ENCODE data around the gene XRN2.

XRN2 gene

DNA sequence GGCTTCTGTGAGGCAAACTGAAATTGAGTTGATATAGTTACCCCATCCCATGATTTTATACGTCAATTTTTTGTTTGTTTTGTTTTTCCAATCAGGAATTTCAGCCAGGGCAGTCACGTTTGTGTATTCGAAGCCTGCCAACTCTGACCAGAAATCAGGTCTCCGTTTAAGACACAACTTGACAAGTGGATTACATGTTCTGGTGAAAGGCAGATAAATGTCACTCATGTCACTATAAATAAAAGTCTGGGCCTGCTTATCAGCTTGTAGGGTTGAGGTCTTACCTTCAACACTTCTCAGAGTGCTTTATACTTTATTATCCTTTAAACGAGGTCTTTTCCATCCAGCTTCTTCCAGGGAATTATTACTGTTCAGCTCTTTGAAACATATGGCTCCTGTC lies 8.4 kb upstream of the XRN2 start:
- DNase-seq (ENCODE audit: low read depth, low spot score), result no peak

DNA sequence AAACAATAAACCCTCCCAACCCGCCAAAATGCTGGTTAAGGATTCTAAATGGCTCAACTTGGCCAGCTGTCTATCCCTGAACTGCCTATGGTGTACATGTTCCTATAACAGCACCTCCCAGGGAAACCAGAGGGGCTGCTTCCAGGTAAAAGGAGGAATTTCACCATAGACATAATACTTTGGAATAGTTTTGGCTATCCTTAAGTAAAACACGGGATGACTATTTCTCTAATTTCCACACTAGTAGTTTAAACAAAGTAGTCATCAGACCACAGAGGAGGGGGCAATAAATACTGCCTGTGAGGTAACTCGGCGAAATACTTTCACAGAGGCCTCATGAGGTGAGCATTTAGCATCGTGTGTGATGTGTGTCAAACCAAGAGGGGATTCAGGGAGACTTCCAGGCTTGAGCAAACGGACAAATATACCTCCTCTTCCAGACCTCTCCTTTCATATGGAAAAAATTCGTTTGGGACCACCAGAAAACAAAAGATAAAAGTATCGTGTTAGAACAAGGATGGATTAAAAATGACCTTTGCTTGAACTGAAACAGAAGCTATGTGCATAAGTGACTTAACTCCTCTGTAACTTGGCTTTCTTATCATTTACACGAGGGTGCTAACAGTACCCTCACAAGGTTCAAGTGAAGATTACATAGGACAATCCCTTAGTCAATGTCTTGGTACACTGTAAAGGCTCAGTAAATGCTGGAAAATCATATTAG lies 1.0 kb upstream of the XRN2 start:
- DNase-seq (ENCODE audit: low read depth, low spot score), result no peak

DNA sequence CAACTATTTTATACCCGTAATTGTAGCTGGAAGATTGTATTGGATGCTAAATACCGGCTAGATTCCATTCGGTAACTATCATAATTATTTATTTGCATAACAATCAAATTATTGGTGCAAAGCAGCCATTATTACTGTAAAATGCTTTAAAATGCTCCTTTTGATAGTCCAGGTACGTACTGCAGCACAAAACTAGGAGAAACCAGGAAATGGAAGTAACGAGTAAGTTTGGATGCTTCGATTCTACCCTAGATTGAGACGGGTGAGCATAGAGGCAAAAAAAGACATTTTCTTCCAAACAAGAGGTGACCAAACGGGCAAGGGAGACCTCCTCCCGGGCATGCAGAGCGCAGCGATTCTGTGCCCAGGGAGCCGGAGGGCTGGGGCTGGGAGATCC lies 469 bp upstream of the XRN2 start:
- no peak for DNase-seq (ENCODE audit: low read depth, low spot score)

DNA sequence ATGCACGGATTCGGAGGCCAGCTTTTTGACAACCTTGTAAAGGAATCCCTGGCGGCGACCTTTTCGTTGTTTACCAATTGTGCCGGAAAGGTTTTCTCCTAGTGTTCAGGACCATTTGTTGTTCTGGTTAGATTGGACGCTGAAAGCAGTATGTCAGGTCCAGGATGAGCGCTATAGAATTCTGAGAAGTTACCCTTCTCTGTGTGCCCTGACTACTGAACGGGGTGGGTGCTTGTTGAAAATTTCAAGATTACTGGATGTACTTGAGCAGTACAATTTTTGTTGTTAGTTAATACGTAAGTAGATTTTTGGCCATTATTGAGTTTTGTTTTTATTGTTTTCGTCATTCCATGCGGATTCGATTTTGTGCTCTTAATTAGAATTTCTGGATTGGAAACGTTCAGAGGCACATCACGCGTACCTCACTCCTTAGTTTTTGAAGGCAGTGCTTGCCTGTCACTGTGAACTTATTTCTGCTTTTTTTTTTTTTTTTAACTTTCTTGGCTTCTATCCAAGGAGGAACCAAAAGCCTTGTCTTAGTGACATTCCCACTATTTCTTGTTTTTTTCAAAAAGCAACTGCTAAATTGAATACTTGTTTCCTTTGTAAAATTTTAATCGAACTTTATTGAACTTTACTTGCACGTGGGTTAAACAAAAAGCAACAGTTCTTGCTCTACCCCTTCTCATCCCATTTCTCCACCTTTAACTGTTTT lies 898 bp downstream of the XRN2 start:
- DNase-seq (ENCODE audit: low read depth, low spot score), result no peak

DNA sequence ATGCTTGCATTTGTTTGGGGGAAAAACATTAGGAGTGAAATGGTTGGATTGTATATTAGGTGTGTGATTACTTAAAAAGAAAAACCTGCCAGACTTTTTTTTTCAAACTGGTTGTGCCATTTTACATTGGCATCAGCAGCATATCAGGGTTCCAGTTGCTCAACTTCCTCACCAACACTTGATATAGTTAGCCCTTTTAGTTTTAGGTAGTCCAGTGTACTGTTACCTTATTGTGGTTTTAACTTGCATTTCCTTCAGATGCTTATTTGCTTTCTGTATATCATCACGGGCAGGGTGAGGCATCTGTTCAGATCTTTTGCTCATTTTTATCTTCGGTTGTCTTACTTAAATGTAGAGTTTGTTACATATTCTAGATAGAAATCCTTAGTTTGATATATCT lies 5.2 kb downstream of the XRN2 start:
- DNase-seq (ENCODE audit: low read depth, low spot score), result no peak

DNA sequence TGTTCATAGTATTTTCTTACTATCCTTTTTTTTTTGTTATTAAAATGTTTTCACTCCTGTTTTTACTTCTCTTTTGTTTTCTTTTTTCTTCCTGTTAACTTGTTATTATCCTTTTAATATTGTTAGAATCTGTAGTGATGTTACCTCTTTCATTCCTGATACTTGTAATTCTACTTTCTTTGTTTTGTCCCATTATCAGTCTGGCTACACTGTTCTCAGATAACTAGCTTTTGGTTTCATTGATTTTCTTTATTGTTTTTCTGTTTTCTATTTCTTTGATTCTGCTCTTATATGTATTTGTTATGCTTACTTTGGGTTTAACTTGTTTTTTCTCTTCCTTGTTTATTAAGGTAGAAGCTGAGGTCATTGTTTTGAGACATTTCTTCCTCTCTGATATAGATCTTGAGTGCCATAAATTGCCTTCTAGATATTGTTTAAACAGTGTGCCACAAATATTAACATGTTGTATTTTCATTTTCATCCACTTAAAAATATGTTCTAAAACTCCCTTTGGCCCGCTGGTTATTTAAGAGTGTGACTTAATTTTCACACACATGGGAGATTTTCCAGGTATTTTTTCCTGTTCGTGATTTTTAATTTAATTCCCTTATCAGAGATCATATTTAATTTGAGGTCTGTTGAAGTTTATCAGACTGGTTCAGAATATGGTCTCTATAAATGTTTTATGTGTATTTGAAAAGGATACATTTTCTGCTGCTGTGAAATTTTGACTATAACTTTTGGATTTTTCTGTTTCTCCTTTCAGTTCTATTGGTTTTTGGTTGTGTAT lies 6.7 kb downstream of the XRN2 start:
- no peak for DNase-seq (ENCODE audit: low read depth, low spot score)

DNA sequence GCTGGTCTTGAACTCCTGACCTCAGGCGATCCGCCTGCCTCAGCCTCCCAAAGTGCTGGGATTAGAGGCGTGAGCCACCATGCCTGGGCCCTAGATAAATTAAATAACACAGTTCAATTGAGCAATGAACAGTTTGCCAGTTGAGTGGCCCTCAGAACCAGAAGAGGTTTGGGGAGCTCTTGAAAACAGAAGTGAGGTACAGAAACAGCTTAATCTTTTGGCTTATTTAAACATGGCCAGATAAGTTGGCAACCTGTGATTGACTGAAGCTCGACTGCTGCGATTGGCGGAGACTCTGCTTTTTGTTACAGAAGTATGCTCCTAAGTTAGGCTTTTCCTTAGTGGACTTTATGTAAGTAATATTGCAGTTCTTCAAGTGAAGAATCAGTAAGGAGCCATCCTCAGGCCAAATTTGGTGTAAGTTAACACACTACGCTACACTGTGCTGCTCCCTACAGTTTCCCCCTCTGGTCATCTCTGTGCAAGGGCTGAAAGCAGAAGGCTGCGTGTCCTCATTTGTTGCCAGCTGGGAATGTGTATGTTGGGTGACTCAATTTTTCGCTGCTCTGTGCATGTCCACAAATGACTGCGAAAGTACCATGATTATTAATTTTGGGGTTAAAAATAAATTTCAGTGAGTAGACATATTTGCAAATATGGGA lies 9.8 kb downstream of the XRN2 start:
- DNase-seq (ENCODE audit: low read depth, low spot score), result no peak

DNA sequence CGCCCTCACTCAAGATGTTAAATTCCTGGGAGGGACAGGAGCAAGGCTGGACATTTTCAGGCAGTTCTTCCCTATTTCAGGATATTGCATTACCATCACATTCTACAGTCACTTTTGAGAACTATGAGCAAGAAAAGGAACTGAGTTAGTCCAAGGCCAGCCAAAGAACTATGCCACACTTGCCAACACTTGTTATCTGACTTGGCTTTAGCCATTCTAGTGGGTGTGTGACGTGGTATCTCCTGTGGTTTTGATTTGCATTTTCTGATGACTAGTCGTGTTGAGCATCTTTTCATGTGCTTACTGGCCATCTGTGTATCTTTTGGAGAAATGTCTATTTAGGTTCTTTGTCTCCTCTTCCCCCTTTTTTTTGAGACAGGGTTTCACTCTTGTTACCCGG lies 12.0 kb downstream of the XRN2 start:
- peak; percentile 79 for DNase-seq (ENCODE audit: low read depth, low spot score)

DNA sequence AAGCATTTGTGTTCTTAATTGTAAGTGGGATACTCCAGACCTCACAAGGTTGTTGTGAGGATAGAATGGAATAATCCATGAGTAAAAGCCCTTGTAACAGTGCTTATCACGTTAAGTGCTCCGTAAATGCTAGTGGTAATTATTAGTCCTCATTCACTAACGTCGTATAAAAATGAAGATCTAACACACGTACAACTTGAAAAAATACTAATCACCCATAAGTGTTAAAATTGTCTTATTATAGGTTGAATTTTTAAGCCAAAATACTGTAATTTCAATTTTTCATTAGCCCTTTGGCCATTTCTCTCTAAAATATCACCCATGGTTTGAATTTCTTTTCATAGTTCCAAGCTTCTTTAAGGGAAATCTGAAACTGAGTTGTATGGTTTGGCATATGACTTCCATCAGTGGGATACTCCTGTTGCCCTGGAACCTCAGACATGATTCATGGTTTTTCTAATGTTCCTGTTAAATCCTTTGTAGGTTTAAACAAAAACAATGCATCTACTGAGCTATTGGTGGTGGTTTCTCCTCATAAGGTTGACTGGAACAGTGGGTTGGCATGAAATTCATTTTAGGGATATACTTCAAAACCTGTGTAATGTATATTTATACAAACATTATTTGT lies 19.1 kb downstream of the XRN2 start:
- DNase-seq (ENCODE audit: low read depth, low spot score), result no peak

DNA sequence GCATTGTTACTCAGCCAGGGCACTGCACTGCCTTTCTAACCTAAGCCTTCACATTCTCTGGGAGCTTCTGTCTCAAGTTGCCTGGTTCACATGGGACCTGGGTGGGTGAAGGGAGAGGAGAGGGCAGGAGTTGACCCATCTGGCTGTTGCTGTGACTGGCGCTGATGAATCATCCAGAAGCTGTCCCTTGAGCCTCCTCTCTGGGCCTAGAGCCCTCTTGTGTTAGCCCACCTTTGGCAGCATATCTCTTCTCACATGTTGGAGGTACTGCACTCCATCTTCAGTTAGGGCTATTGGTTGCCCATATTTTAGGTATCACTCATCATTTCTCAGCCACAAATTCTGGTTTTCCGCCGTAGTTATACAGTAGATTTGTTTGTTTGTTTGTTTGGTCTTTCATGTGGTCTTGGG lies 19.8 kb downstream of the XRN2 start:
- DNase-seq (ENCODE audit: low read depth, low spot score), result no peak

DNA sequence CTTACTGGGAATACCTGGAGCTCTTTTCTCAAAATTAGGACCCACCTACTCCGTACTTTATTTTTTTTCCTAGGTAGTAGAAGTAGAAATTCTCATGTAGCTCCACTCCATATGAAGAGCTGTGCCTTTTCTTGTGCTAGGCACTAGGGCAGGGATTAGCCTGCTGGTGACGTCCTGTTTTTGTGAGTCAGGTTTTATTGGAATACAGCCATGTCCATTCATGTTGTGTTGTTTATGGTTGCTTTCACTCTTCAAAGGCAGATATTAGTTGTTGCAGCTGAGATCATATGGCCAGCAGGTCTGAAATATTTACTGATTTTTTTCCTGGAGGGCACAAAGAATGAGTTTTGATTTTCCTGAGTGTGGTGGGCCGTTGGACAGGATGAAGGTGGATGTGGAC lies 20.5 kb downstream of the XRN2 start:
- peak; percentile 81 for DNase-seq (ENCODE audit: low read depth, low spot score)

DNA sequence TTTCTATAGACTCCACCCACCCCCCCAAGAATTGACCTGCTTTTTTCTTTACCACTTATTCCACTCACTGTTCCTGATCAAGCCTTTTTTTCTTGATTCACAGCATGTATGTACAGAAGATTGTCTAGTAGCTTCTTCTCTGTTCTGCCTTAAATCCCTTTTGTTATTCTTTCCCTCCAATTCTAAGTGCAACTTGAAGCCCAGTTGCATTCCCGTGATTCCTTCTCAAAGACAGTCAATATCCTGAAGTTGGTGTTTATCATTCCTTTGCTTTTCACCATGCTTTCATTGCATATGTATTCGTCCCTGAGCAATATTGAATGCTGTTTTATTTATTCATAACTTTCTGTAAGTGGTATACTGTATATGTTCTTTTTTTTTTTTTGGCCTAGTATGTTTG lies 21.0 kb downstream of the XRN2 start:
- DNase-seq (ENCODE audit: low read depth, low spot score), result no peak

DNA sequence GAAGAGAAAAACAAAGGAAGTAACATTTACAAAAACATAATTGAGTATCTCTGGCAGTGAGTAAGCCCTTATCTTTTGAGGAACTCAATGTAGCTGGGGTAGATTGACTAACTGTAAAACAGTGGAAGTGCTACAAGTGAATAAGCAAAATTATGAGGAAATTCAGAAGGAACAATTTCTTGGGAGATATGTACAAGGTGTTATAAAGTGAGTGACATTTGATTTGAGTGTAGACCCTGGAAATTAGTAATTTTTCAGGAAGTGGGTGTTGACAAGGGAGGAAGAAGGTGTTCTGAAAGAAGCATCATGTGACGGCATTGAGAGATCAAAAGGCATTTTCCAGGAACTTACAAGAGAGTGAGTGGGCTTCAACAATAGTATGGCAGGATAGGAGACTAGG lies 22.2 kb downstream of the XRN2 start:
- DNase-seq (ENCODE audit: low read depth, low spot score), result no peak

DNA sequence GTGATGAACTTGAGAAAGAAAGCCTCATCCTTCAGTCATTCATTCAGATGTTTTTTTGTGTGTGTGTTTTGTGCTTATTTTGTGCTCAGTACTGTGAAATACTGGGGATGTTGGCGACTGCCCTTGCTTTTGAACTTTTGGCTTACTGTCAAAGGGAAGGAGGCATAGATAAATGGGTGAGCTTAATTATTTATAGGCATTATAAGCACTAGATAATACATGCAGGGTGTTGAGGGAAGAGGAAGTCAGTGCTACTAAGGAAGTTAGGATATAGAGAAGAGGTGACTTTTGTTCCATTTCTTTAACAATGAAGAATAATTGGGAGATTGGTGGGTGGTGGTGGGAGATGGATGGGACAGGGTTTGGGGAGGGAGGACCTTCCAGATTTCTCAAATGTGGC lies 23.6 kb downstream of the XRN2 start:
- DNase-seq (ENCODE audit: low read depth, low spot score), result no peak

DNA sequence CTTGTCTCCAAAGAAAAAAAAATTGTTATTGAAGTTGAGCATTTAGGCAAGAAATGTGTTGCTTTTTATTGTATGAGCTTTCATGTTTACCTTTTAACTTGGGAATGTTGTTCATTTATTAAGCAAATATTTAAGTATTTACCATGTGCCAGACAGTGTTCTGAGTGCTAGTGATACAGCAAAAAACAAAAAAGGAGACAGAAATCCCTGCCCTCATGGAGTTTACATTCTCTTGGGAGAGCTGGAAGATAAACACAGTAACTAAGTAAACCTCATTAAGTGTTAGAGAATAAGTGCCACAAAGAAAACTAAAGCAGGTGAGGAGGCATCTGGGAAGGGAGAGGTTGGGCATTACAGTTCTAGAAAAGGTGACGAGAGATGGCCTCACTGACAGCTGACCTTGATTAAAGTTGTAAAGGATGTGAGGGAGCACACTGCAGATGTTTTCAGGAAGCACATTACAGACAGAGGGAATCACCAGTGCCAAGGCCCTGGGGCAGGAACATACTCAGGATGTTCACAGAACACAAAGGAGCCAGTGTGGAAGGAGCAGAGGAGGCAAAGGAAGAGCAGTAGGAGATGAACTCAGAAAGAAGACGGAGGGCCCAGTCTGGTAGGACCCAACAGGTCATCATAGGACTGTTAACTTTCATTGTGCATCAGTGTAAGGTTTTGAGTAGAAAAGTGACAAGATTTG lies 33.5 kb downstream of the XRN2 start:
- DNase-seq (ENCODE audit: low read depth, low spot score), result no peak

DNA sequence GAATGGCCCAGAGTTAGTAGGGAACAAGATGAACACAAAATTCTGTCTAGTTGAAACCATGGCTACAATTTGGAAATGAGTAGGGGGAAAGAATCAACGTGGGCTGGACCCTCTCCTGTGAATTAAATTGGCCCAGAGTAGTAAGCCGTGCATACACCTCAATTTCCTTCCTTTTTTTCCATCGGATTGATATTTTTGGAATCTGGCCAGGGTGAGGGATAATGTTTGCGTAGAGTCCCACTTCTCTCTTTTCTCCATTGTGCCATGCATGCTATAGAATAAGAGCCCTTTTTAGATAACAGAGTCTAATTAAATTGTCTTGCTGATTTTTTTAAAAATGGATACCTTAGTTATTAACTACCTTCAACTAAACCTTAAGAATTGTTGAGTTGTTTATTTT lies 35.2 kb downstream of the XRN2 start:
- DNase-seq (ENCODE audit: low read depth, low spot score), result no peak

DNA sequence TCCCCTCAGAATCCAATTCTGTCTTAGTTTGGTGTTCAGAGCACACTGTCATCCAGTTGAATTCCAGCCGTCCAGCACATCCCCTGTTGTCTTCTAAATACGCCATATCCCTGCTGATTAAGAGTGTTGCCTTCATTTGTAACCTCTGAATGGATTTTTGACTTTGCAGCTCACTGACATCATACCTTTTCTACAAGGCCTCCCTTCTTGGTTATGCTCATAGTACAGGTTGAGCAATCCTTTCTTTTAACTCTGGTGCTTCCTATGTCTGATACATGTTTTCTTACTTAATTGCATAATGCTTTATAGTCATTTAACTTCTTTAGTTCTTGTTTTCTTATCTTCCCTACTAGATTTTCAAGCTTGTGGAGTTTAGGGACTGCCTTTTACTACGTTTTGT lies 36.4 kb downstream of the XRN2 start:
- no peak for DNase-seq (ENCODE audit: low read depth, low spot score)

DNA sequence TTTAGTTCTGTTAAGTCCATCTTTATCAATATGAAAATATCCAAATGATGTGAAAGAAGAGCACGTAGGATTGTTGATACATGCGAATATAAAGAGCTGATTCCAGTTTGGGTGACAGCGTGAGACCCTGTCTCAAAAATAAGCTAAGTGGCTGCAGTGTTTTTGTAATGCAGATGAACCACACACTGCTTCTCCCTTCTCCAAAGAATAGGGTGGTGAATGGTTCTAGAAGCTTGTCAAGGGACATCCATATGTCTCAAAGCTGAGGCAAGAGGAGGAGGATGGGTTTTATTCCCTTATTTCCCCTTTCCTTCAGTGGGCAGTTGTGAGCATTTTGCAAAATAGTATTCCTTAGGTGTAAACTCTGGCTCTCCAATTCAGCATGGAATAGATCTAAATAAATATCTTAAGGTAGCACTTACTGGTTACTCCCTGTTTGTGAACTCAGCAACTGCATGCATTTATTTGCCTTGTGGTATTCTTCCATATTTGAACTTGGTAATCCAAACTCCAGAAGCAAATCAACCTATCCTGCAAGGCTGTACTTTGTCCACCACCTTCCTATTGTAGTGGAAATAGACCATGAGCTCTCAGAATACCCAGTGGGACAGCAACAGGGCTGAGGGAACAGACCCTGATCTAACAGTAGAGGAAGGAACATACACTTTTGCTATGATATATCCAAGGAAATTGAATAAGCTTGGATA lies 38.0 kb downstream of the XRN2 start:
- DNase-seq (ENCODE audit: low read depth, low spot score), result no peak

DNA sequence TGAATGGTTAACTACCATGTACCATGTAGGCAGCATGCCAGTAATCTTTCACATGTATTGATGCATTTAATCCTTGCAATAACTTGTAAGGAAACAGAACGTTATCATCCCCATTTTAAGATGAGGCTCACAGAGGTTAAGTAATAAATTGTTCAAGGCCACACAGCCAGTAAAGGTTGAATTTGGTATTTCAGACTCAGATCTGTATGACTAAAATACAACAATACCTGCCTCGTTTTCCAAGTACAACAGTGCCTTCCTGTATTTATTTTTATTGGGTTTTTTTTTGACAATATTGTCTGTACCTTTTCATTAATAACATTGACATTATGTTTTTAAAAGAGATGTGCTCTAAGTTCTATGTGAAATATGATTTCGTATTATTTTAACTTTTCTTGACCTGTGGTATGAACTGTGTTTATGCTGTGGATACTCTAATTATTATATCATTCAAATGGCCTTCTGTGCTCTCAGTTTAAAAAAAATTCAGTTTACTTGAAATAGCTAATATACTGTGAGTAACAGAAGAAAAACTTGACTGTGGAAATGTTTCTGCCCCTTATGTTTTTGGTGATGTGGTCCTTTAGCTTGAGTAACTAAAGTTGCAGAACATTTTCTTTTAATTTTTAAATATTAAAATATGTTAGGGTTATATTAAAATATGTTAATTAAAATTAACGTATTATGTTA lies 39.7 kb downstream of the XRN2 start:
- DNase-seq (ENCODE audit: low read depth, low spot score), result no peak

Data from astrocyte of the hippocampus (primary cell).